Right lobe of liver (tissue), 6 donors: ENCODE measurements around the gene MCOLN3. TPM values are rescaled to one million over a fixed set of nuclear protein-coding genes. Genes with fewer than 3 reads are reported as not detected.

ENCODE experiments used
- ATAC-seq, 4 donors: fragments of 200-7000 bp; cut with Tn5 transposase; one replicate each; pipeline ENCODE4 v1.9.1; 2020; ENCODE audit warnings: mild to moderate bottlenecking in 4 of 4, moderate library complexity in 4 of 4
- DNase-seq, 3 donors: peaks; one replicate each; pipeline ENCODE4 v3.0.0-alpha.2; 2020
- H3K27ac ChIP-seq, 3 donors: fragments of 200-600 bp; one replicate each; pipeline ENCODE4 v1.8.0; 2022
- H3K27me3 ChIP-seq, 2 donors: fragments of 200-600 bp; one replicate each; pipeline ENCODE4 v1.8.0; 2022
- H3K36me3 ChIP-seq, 4 donors: fragments of 200-600 bp; sonication (generic) in 1 of 4; one replicate each; pipeline versions ENCODE4 v1.5.1 to v1.8.0; 2017 to 2022; ENCODE audit warnings: control low read depth in 1 of 4
- H3K4me1 ChIP-seq, 4 donors: fragments of 200-600 bp; sonication (generic) in 1 of 4; one replicate each; pipeline versions ENCODE4 v1.5.1 to v1.8.0; 2017 to 2022; ENCODE audit warnings: control low read depth in 1 of 4
- H3K4me3 ChIP-seq, 3 donors: fragments of 200-600 bp; one replicate each; pipeline ENCODE4 v1.8.0; 2022
- H3K9me3 ChIP-seq, 4 donors: fragments of 200-600 bp; sonication (generic) in 1 of 4; one replicate each; pipeline versions ENCODE4 v1.5.1 to v1.8.0; 2017 to 2022; ENCODE audit warnings: control low read depth in 1 of 4
- CTCF ChIP-seq, 4 donors: fragments of 200-600 bp in 3 of 4; fragments of 450-650 bp in 1 of 4; IDR thresholded peaks; one replicate each; pipeline versions ENCODE4 v1.5.1 to v1.8.0; 2016 to 2022; ENCODE audit warnings: antibody characterized with exemption in 4 of 4, mild to moderate bottlenecking in 2 of 4
- POLR2A ChIP-seq: fragments of 450-650 bp; IDR thresholded peaks from one replicate; pipeline ENCODE4 v1.6.1; 2017; ENCODE audit warnings: antibody characterized with exemption, mild to moderate bottlenecking
- WGBS: methylation state at CpG from one replicate; pipeline ENCODE4 v1.1.6; 2018; ENCODE audit warnings: low coverage, low lambda C conversion rate; ENCODE audit not compliant: insufficient coverage; ENCODE audit errors: missing lambda C conversion rate; 5-methylcytosine and 5-hydroxymethylcytosine counted together
- intact Hi-C, 2 donors: fragments of 100-400 bp; cut with DNase I; formaldehyde crosslinking; loops; one replicate each; pipeline versions ENCODE4 v1.11.2 to v1.14.1; 2022
- long read RNA-seq: library from polyadenylated mRNA; unstranded; transcript quantifications from one replicate; pipeline ENCODE4 v2.0.0, GENCODE V29; 2019
- total RNA-seq, 6 experiments: library from RNA; depleted of rRNA in 2 of 6; stranded (reverse); fragments of >200 nt in 2 of 6; fragmentation: NEBNext Ultra II Directional in 3 of 6; extraction: Animal tissue kit (Norgen Biotek cat#: 25700) in 3 of 6; gene quantifications; one replicate each; pipeline versions ENCODE4 v1.1.0 to v1.2.4, GENCODE V29; 2016 to 2023
- donor health status: DM: no; HTN: yes; CAD: no.
- donor health status: DM: no; HTN: no; CAD: no.
- donor health status: DM: no; HTN: no; CAD: no.
- donor health status: DM: no; HTN: yes; CAD: no.
- donor health status: DM: no; HTN: yes; CAD: no.

MCOLN3 gene
- total RNA-seq: under 1 TPM; 0.09 to 0.26 (median 0.15) TPM
- long read RNA-seq: 0 reads

GRCh38 chr1:85048296-85049064 lies at the start of gene MCOLN3:
Gene MCOLN3, minus strand, starts transcription at chr1:85048500. Its CDS starts 3,140 bp downstream, at chr1:85045360.
- ATAC-seq: peak; percentile 52 to 74 (median 63)
- Histone ChIP-seq H3K27me3 (peaks cover 0 to 38% of the 10 kb centered on the region in 2 donors), H3K4me3 (peak within 1 kb of the TSS; percentile 25 to 43 (median 32)), H3K4me1 (peaks cover 0 to 14% (median 2%) of the 10 kb centered on the region in 4 donors), H3K9me3 (no peaks in the 10 kb centered on the region), H3K36me3 (no peaks in the 10 kb centered on the region), H3K27ac (no peak within 1 kb of the TSS)
- peak; percentile 31 to 56 (median 44) for DNase-seq
- 4% methylated on average over 26 of the region's 73 CpGs for WGBS
- TF ChIP-seq CTCF (IDR thresholded peaks at IDR 0.05) (no peak), POLR2A (no peak)
- intact Hi-C loops: no loop called here

- H3K4me3 ChIP-seq: no peak overlapping the region
- TF ChIP-seq CTCF (IDR thresholded peaks at IDR 0.05): no peak
- no peak for TF ChIP-seq POLR2A
- DNase-seq (no peak), ATAC-seq (no peak)
- H3K36me3 ChIP-seq: no peaks in the 10 kb centered on the region
- 81% methylated on average over 2 of the region's 2 CpGs for WGBS
- H3K9me3 ChIP-seq: no peaks in the 10 kb centered on the region
- no peak overlapping the region for H3K27ac ChIP-seq
- no peaks in the 10 kb centered on the region for H3K4me1 ChIP-seq
- H3K27me3 ChIP-seq: no peaks in the 10 kb centered on the region
- intact Hi-C loops: no loop called here
Observed at GRCh38 chr1:85093644-85094043, 45.3 kb upstream of the MCOLN3 start.

- WGBS: 48% methylated on average over 11 of the region's 11 CpGs
- TF ChIP-seq CTCF (IDR thresholded peaks at IDR 0.05) (no peak), POLR2A (no peak)
- Histone ChIP-seq H3K27ac (no peak overlapping the region), H3K36me3 (no peaks in the 10 kb centered on the region), H3K4me1 (no peaks in the 10 kb centered on the region), H3K9me3 (no peaks in the 10 kb centered on the region), H3K27me3 (no peaks in the 10 kb centered on the region), H3K4me3 (no peak overlapping the region)
- DNase-seq (no peak), ATAC-seq (no peak)
- intact Hi-C loops: no loop called here
Observed at GRCh38 chr1:85091671-85092280, 43.5 kb upstream of the MCOLN3 start.

- no peaks in the 10 kb centered on the region for H3K36me3 ChIP-seq
- TF ChIP-seq POLR2A (no peak), CTCF (IDR thresholded peaks at IDR 0.05) (no peak)
- H3K4me3 ChIP-seq: no peak overlapping the region
- DNase-seq (no peak), ATAC-seq (no peak)
- 60% methylated on average over 1 of the region's 1 CpG for WGBS
- intact Hi-C loops: no loop called here
- no peak overlapping the region for H3K27ac ChIP-seq
- no peaks in the 10 kb centered on the region for H3K27me3 ChIP-seq
- no peaks in the 10 kb centered on the region for H3K9me3 ChIP-seq
- H3K4me1 ChIP-seq: no peaks in the 10 kb centered on the region
Observed at GRCh38 chr1:85090225-85090624, 41.9 kb upstream of the MCOLN3 start.
